Endothelial cell of umbilical vein (primary cell): ENCODE data around the gene SLC12A2.

Source experiments
- CTCF ChIP-seq, 2 donors: IDR thresholded peaks; 1 replicate in 1 of 2; 2 replicates in 1 of 2; pipeline ENCODE4 v1.5.1; 2011; ENCODE audit warnings: low read length in 2 of 2, mild to moderate bottlenecking in 2 of 2, moderate library complexity in 2 of 2, control low read depth in 1 of 2, inconsistent platforms in 1 of 2, low read depth in 1 of 2; ENCODE audit not compliant: insufficient read depth in 1 of 2; ENCODE audit errors: extremely low read depth in 1 of 2
- EZH2 ChIP-seq: IDR thresholded peaks from 2 replicates; pipeline ENCODE4 v1.6.1; 2012; ENCODE audit warnings: borderline replicate concordance, low read depth, mild to moderate bottlenecking, moderate library complexity, low read length, inconsistent platforms; ENCODE audit not compliant: severe bottlenecking
- MAX ChIP-seq: IDR thresholded peaks from 2 replicates; pipeline ENCODE4 v1.6.1; 2011; ENCODE audit not compliant: insufficient read depth, insufficient read length
- MYC ChIP-seq: IDR thresholded peaks from one replicate; pipeline ENCODE4 v1.6.1; 2011; ENCODE audit warnings: mild to moderate bottlenecking, low read depth, low read length
- POLR2A ChIP-seq: IDR thresholded peaks from 2 replicates; pipeline ENCODE4 v1.6.1; 2012; ENCODE audit warnings: low read depth, mild to moderate bottlenecking, control low read depth, low read length
- POLR2AphosphoS5 ChIP-seq: IDR thresholded peaks from 2 replicates; pipeline ENCODE4 v1.6.1; 2012; ENCODE audit warnings: low read depth, mild to moderate bottlenecking, control low read depth, low read length, moderate library complexity; ENCODE audit not compliant: insufficient read depth

- peak; percentile 33 to 51 for TF ChIP-seq CTCF (IDR thresholded peaks at IDR 0.05; ENCODE audit: extremely low read depth in 1 of 2, insufficient read depth in 1 of 2, low read depth in 1 of 2, low read length in 2 of 2)
- no peak for TF ChIP-seq POLR2AphosphoS5
- TF ChIP-seq EZH2 = no peak
- no peak for TF ChIP-seq MAX
- no peak for TF ChIP-seq MYC
- no peak for TF ChIP-seq POLR2A
These were observed 253 bp downstream of the SLC12A2 start for GRCh38 chr5:128083811-128084227.
